IMR-90 (cell line): ENCODE measurements around the gene TRPM3. TPM values are rescaled to one million over a fixed set of nuclear protein-coding genes. Genes with fewer than 3 reads are reported as not detected.

Experiments used
- ATAC-seq: fragments of 200-7000 bp; cut with Tn5 transposase; 2 replicates; pipeline ENCODE4 v1.9.1; 2020; ENCODE audit warnings: low read depth, mild to moderate bottlenecking, moderate library complexity
- BruUV-seq: library from RNA; stranded (reverse); fragments of 400-500 nt; replicated peaks from 2 replicates; lab custom pipeline; 2021; lab: Mats Ljungman, UMichigan
- CTCF ChIA-PET: fragments of 300-600 bp; formaldehyde crosslinking; extraction: SDS; loops from one replicate; lab custom pipeline; 2021; ENCODE audit warnings: antibody characterized with exemption; lab: Yijun Ruan, JAX
- POLR2A ChIA-PET: fragments of 300-600 bp; sonication (Branson Sonifier 250); formaldehyde crosslinking; loops from one replicate; lab custom pipeline; 2022; ENCODE audit warnings: antibody characterized with exemption; ENCODE audit not compliant: unreplicated experiment; lab: Charles Lee
- DNase-seq: peaks from one replicate; pipeline ENCODE4 v3.0.0; 2013
- H2AFZ ChIP-seq: replicated peaks from 2 replicates; pipeline ENCODE3; 2013; ENCODE audit warnings: low read length, mild to moderate bottlenecking; ENCODE audit not compliant: poor library complexity
- H2AK5ac ChIP-seq: 2 replicates; pipeline ENCODE4 v1.6.1; 2013; ENCODE audit warnings: low read depth, low read length, inconsistent platforms
- H2AK9ac ChIP-seq: replicated peaks from 2 replicates; pipeline ENCODE3; 2013; ENCODE audit warnings: mild to moderate bottlenecking, low read depth, low read length, moderate library complexity; ENCODE audit not compliant: poor library complexity
- H2BK120ac ChIP-seq: 2 replicates; pipeline ENCODE4 v1.6.1; 2013; ENCODE audit warnings: low read depth, low read length, inconsistent platforms
- H2BK15ac ChIP-seq: 3 replicates; pipeline ENCODE4 v1.6.1; 2013; ENCODE audit warnings: low read depth, low read length, inconsistent platforms
- H2BK20ac ChIP-seq: 2 replicates; pipeline ENCODE4 v1.6.1; 2013; ENCODE audit warnings: low read depth, mild to moderate bottlenecking, inconsistent platforms, low read length, moderate library complexity
- H2BK5ac ChIP-seq: 2 replicates; pipeline ENCODE4 v1.6.1; 2013; ENCODE audit warnings: mild to moderate bottlenecking, low read depth, low read length, inconsistent platforms; ENCODE audit not compliant: poor library complexity, severe bottlenecking
- H3K14ac ChIP-seq: replicated peaks from 2 replicates; pipeline ENCODE4 v1.6.1; 2013; ENCODE audit warnings: low read depth, low read length, inconsistent platforms
- H3K18ac ChIP-seq: 2 replicates; pipeline ENCODE4 v1.6.1; 2013; ENCODE audit warnings: low read depth, low read length, control low read depth
- H3K23ac ChIP-seq: 2 replicates; pipeline ENCODE4 v1.6.1; 2013; ENCODE audit warnings: low read depth, low read length, inconsistent platforms
- H3K27ac ChIP-seq: 2 replicates; pipeline ENCODE4 v1.5.1; 2013; ENCODE audit warnings: mild to moderate bottlenecking, control low read depth, low read length; ENCODE audit not compliant: insufficient read depth
- H3K27me3 ChIP-seq: 2 replicates; pipeline ENCODE4 v1.6.1; 2013; ENCODE audit warnings: low read length; ENCODE audit not compliant: control insufficient read depth, insufficient read depth
- H3K36me3 ChIP-seq: 2 replicates; pipeline ENCODE4 v1.6.1; 2013; ENCODE audit warnings: low read length, mixed read lengths; ENCODE audit not compliant: control insufficient read depth, insufficient read depth
- H3K4ac ChIP-seq: 2 replicates; pipeline ENCODE4 v1.6.1; 2013; ENCODE audit warnings: low read depth, low read length, inconsistent platforms
- H3K4me1 ChIP-seq: 2 replicates; pipeline ENCODE4 v1.6.1; 2013; ENCODE audit warnings: low read length, mixed read lengths; ENCODE audit not compliant: control insufficient read depth, insufficient read depth
- H3K4me2 ChIP-seq: 2 replicates; pipeline ENCODE4 v1.6.1; 2013; ENCODE audit warnings: low read depth, mild to moderate bottlenecking, control low read depth, low read length, moderate library complexity
- H3K4me3 ChIP-seq: 2 replicates; pipeline ENCODE4 v1.5.1; 2013; ENCODE audit warnings: low read depth, mild to moderate bottlenecking, control low read depth, low read length, moderate library complexity; ENCODE audit not compliant: insufficient read depth
- H3K56ac ChIP-seq: 2 replicates; pipeline ENCODE4 v1.6.1; 2013; ENCODE audit warnings: low read length, inconsistent platforms; ENCODE audit not compliant: insufficient read depth; ENCODE audit errors: extremely low read depth
- H3K79me1 ChIP-seq, 2 experiments: 2 replicates each; pipeline ENCODE4 v1.6.1; 2013; ENCODE audit warnings: low read length in 2 of 2, inconsistent platforms in 1 of 2, low read depth in 1 of 2
- H3K9ac ChIP-seq: 2 replicates; pipeline ENCODE4 v1.6.1; 2013; ENCODE audit warnings: low read depth, low read length, control low read depth
- H3K9me1 ChIP-seq: 2 replicates; pipeline ENCODE4 v1.6.1; 2013; ENCODE audit warnings: low read length, inconsistent platforms; ENCODE audit not compliant: insufficient read depth
- H3K9me3 ChIP-seq: 2 replicates; pipeline ENCODE4 v1.6.1; 2013; ENCODE audit warnings: low read length; ENCODE audit not compliant: control insufficient read depth, insufficient read depth
- H4K20me1 ChIP-seq: 2 replicates; pipeline ENCODE4 v1.6.1; 2013; ENCODE audit warnings: low read length, inconsistent platforms; ENCODE audit not compliant: insufficient read depth
- H4K5ac ChIP-seq: 2 replicates; pipeline ENCODE4 v1.6.1; 2013; ENCODE audit warnings: mild to moderate bottlenecking, low read depth, low read length, control low read depth
- H4K8ac ChIP-seq, 2 experiments: 2 replicates each; pipeline ENCODE4 v1.6.1; 2013; ENCODE audit warnings: low read depth in 2 of 2, low read length in 2 of 2, control low read depth in 1 of 2, inconsistent platforms in 1 of 2
- H4K91ac ChIP-seq: 2 replicates; pipeline ENCODE4 v1.6.1; 2013; ENCODE audit warnings: low read depth, low read length, inconsistent platforms; ENCODE audit not compliant: insufficient read depth
- CEBPB ChIP-seq: IDR thresholded peaks from 2 replicates; pipeline ENCODE4 v1.6.1; 2012; ENCODE audit warnings: low read depth, low read length, improper control_type of control experiment
- CHD1 ChIP-seq: IDR thresholded peaks from 2 replicates; pipeline ENCODE4 v1.6.1; 2012; ENCODE audit warnings: low read depth, low read length, improper control_type of control experiment
- FOS ChIP-seq: fragments of 150-350 bp; IDR thresholded peaks from 2 replicates; pipeline ENCODE4 v1.6.1; 2016; ENCODE audit warnings: low read depth, low read length
- MAFK ChIP-seq: IDR thresholded peaks from 2 replicates; pipeline ENCODE4 v1.6.1; 2012; ENCODE audit warnings: low read depth, low read length, improper control_type of control experiment
- MAZ ChIP-seq: IDR thresholded peaks from 2 replicates; pipeline ENCODE4 v1.6.1; 2012; ENCODE audit warnings: low read depth, mild to moderate bottlenecking, low read length, improper control_type of control experiment, moderate library complexity, borderline replicate concordance
- POLR2A ChIP-seq: IDR thresholded peaks from 2 replicates; pipeline ENCODE4 v1.6.1; 2012; ENCODE audit warnings: mild to moderate bottlenecking, low read depth, low read length
- RCOR1 ChIP-seq: IDR thresholded peaks from 2 replicates; pipeline ENCODE4 v1.6.1; 2012; ENCODE audit warnings: mild to moderate bottlenecking, low read length, improper control_type of control experiment; ENCODE audit not compliant: insufficient replicate concordance
- SMC3 ChIP-seq: fragments of 150-350 bp; IDR thresholded peaks from 2 replicates; pipeline ENCODE4 v1.6.1; 2016; ENCODE audit warnings: low read depth, mild to moderate bottlenecking, antibody characterized with exemption, low read length, moderate library complexity
- WGBS, 2 experiments: methylation state at CpG; one replicate each; pipeline versions ENCODE4 v1.1.5 to v1.1.7; 2013; ENCODE audit warnings: missing lambda C conversion rate in 2 of 2; ENCODE audit not compliant: insufficient read length in 1 of 2; ENCODE audit errors: extremely low coverage in 2 of 2; 5-methylcytosine and 5-hydroxymethylcytosine counted together
- dilution Hi-C: fragments of 300-500 bp; cut with HindIII; formaldehyde crosslinking; loops from one replicate; pipeline ENCODE4 v1.14.3; 2018; ENCODE audit warnings: low sequenced_read_pairs; ENCODE audit not compliant: unreplicated experiment
- in situ Hi-C: fragments of 300-500 bp; cut with MboI; formaldehyde crosslinking; loops from 3 replicates; pipeline ENCODE4 v1.14.3; 2019; ENCODE audit warnings: low sequenced_read_pairs, inconsistent platforms, mixed read lengths
- intact Hi-C: fragments of 100-400 bp; cut with micrococcal nuclease; formaldehyde crosslinking; loops from 2 replicates; pipeline ENCODE4 v1.10.0; 2022
- polyA plus RNA-seq, 3 experiments: library from polyadenylated mRNA; depleted of rRNA; stranded (reverse); fragments of >200 nt; gene quantifications; 2 replicates each; pipeline ENCODE4 v1.2.3, GENCODE V29; 2012; ENCODE audit warnings: low replicate concordance in 1 of 3
- total RNA-seq: library from RNA; depleted of rRNA; stranded (reverse); fragments of >200 nt; gene quantifications from 2 replicates; pipeline ENCODE4 v1.2.3, GENCODE V29; 2012
- TF ChIP-seq, protein P1 (sequence below): fragments of 150-350 bp; IDR thresholded peaks from 2 replicates; pipeline ENCODE4 v1.6.1; 2017; ENCODE audit warnings: mild to moderate bottlenecking, antibody characterized with exemption, low read length, low read depth
- TF ChIP-seq, protein P2 (sequence below): conservative IDR thresholded peaks from 2 replicates; pipeline ENCODE4 v1.5.1; 2012; ENCODE audit warnings: mild to moderate bottlenecking, low read depth, low read length, improper control_type of control experiment

TRPM3 gene
- total and polyA plus RNA-seq, 2 of the 4 experiments (the other 2 are of a cell fraction), result not detected

DNA sequence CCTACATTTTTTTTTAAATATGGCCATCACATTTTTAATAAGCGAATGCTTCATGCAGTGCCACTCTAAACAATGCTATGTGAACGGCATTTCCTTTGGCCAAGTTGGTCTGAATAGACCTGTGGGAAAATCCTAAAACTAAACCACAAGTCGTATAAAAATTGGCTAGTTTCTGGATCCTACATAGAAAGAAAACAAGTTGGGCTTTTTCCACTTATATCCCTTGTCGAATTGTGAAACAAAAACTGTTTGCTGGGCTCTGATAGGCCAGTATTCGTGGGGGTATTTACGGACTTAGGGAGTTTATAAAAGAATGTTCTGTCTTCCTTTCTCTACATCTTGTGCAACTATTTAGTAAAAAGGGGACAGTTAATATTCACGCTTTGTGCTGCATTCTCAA is 553.9 kb downstream of the TRPM3 start:
- H3K56ac ChIP-seq, result no peak overlapping the region
- no peak overlapping the region for H3K23ac ChIP-seq
- H3K4ac ChIP-seq, result no peak overlapping the region
- no peaks in the 10 kb centered on the region for H3K27me3 ChIP-seq
- no peak overlapping the region for H3K9ac ChIP-seq
- no peak overlapping the region for H3K27ac ChIP-seq
- BruUV-seq, result no TSS peak
- H4K20me1 ChIP-seq, result no peaks in the 10 kb centered on the region
- no peak overlapping the region for H3K4me3 ChIP-seq
- no peak overlapping the region for H4K91ac ChIP-seq
- DNase-seq (no peak), ATAC-seq (no peak)
- no peak overlapping the region for H2AFZ ChIP-seq
- H3K9me3 ChIP-seq, result no peaks in the 10 kb centered on the region
- H3K36me3 ChIP-seq, result no peaks in the 10 kb centered on the region
- CTCF ChIA-PET, result no interaction called here
- dilution Hi-C loops (no loop called here), in situ Hi-C loops (no loop called here), intact Hi-C loops (no loop called here)
- H3K4me2 ChIP-seq, result no peak overlapping the region
- peaks cover 20% of the 10 kb centered on the region for H3K9me1 ChIP-seq
- POLR2A ChIA-PET, result no interaction called here
- TF ChIP-seq FOS (no peak), CEBPB (no peak), RCOR1 (no peak), POLR2A (no peak), SMC3 (no peak), CHD1 (no peak), MAZ (no peak), MAFK (no peak)
- TF ChIP-seq, protein P1, sequence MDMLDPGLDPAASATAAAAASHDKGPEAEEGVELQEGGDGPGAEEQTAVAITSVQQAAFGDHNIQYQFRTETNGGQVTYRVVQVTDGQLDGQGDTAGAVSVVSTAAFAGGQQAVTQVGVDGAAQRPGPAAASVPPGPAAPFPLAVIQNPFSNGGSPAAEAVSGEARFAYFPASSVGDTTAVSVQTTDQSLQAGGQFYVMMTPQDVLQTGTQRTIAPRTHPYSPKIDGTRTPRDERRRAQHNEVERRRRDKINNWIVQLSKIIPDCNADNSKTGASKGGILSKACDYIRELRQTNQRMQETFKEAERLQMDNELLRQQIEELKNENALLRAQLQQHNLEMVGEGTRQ, result no peak
- TF ChIP-seq, protein P2, sequence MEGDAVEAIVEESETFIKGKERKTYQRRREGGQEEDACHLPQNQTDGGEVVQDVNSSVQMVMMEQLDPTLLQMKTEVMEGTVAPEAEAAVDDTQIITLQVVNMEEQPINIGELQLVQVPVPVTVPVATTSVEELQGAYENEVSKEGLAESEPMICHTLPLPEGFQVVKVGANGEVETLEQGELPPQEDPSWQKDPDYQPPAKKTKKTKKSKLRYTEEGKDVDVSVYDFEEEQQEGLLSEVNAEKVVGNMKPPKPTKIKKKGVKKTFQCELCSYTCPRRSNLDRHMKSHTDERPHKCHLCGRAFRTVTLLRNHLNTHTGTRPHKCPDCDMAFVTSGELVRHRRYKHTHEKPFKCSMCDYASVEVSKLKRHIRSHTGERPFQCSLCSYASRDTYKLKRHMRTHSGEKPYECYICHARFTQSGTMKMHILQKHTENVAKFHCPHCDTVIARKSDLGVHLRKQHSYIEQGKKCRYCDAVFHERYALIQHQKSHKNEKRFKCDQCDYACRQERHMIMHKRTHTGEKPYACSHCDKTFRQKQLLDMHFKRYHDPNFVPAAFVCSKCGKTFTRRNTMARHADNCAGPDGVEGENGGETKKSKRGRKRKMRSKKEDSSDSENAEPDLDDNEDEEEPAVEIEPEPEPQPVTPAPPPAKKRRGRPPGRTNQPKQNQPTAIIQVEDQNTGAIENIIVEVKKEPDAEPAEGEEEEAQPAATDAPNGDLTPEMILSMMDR, result no peak
- WGBS, 2 experiments, result no CpG with 5 or more reads among the region's 7 CpGs
- peaks cover 14% of the 10 kb centered on the region for H3K4me1 ChIP-seq
- H2AK5ac ChIP-seq, result no peak overlapping the region
- H2AK9ac ChIP-seq, result no peak overlapping the region
- no peak overlapping the region for H2BK5ac ChIP-seq
- no peak overlapping the region for H2BK120ac ChIP-seq
- no peak overlapping the region for H4K8ac ChIP-seq
- H3K14ac ChIP-seq, result no peak overlapping the region
- no peak overlapping the region for H4K5ac ChIP-seq
- H2BK20ac ChIP-seq, result no peak overlapping the region
- H3K79me1 ChIP-seq, result no peaks in the 10 kb centered on the region
- H2BK15ac ChIP-seq, result no peak overlapping the region
- H3K18ac ChIP-seq, result no peak overlapping the region
